ENCODE results near the gene A1CF. TPM values are rescaled to one million over a fixed set of nuclear protein-coding genes. Genes with fewer than 3 reads are reported as not detected.

A1CF gene
- total RNA-seq, 1 experiment from 2014 or later = 0.03 TPM

DNA sequence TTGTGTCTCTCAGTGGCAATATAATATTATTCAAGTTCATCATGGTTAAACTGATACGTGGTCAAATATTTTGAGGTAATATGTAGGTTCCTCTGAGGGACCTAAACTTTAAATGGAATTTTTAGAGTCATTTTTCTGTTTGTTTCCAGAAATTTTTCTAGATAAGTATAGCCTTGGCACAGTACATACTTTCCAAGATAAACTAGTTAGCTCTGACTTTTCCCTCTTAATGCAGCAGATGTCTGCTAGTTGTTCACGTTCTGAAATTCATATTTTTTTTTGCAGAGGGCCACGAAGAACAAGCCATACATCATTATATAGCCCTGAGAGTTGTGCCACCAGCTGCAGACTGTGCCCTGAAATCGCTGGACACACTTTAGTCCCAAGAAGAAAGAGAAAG is 61.6 kb downstream of the A1CF start:
- BruUV-seq (replicated peaks) = no TSS peak
- no peak for ATAC-seq
- CTCF ChIA-PET = no interaction called here

GRCh38 chr10:50809596-50809995 is 75.8 kb downstream of the A1CF start:
- H3K36me3 ChIP-seq (ENCODE audit: control insufficient read depth, insufficient read depth, low read length) = no peaks in the 10 kb centered on the region
- TF ChIP-seq CTCF (IDR thresholded peaks at IDR 0.05) (no peak), TCF7L2 (IDR thresholded peaks at IDR 0.05; ENCODE audit: low read depth, low read length) (no peak), SIN3A (IDR thresholded peaks at IDR 0.05; ENCODE audit: borderline replicate concordance, insufficient read depth, low read depth, low read length) (no peak), POLR2AphosphoS5 (IDR thresholded peaks at IDR 0.05; ENCODE audit: low read depth, low read length) (no peak), REST (IDR thresholded peaks at IDR 0.05; ENCODE audit: insufficient read depth in 1 of 2, low read depth in 2 of 2, low read length in 1 of 2) (no peak)
- no peaks in the 10 kb centered on the region for H3K4me1 ChIP-seq (ENCODE audit: control insufficient read depth, insufficient read depth, low read length)
- no peak overlapping the region for H3K4me3 ChIP-seq (ENCODE audit: low read depth in 2 of 2, low read length in 2 of 2)
- intact Hi-C loops (cut with micrococcal nuclease; ENCODE audit: unreplicated experiment) (no loop called here), in situ Hi-C loops (cut with HindIII; ENCODE audit: low pct_unique_long_range_greater_than_20kb, low sequenced_read_pairs) (no loop called here)
- H3K9me3 ChIP-seq (ENCODE audit: control insufficient read depth, insufficient read depth, low read depth, low read length) = no peaks in the 10 kb centered on the region
- DNase-seq (ENCODE audit: low read depth, low spot score) (no peak), ATAC-seq (no peak)
- peaks cover 5% of the 10 kb centered on the region for H3K27me3 ChIP-seq (ENCODE audit: control insufficient read depth, insufficient read depth, low read length)
- CTCF ChIA-PET = no interaction called here
- no peak overlapping the region for H3K27ac ChIP-seq (ENCODE audit: low read length)
- POLR2A ChIA-PET = no interaction called here
- BruUV-seq (replicated peaks) = no TSS peak

More for the DNA sequence above, 61.6 kb downstream of the A1CF start:
- no peak for DNase-seq (ENCODE audit: low read depth, low spot score)
- Histone ChIP-seq H3K9me3 (ENCODE audit: control insufficient read depth, insufficient read depth, low read depth, low read length) (no peaks in the 10 kb centered on the region), H3K4me1 (ENCODE audit: control insufficient read depth, insufficient read depth, low read length) (no peaks in the 10 kb centered on the region), H3K27ac (ENCODE audit: low read length) (no peak overlapping the region), H3K27me3 (ENCODE audit: control insufficient read depth, insufficient read depth, low read length) (peaks cover 19% of the 10 kb centered on the region; the same call in 1 of the 2 replicates), H3K4me3 (ENCODE audit: low read depth in 2 of 2, low read length in 2 of 2) (no peak overlapping the region), H3K36me3 (ENCODE audit: control insufficient read depth, insufficient read depth, low read length) (no peaks in the 10 kb centered on the region)
- in situ Hi-C loops (cut with HindIII; ENCODE audit: low pct_unique_long_range_greater_than_20kb, low sequenced_read_pairs) = no loop called here
- TF ChIP-seq CTCF (IDR thresholded peaks at IDR 0.05) = no peak
- TF ChIP-seq TCF7L2 (IDR thresholded peaks at IDR 0.05; ENCODE audit: low read depth, low read length) = no peak
- no peak for TF ChIP-seq REST (IDR thresholded peaks at IDR 0.05; ENCODE audit: insufficient read depth in 1 of 2, low read depth in 2 of 2, low read length in 1 of 2)
- no peak for TF ChIP-seq POLR2AphosphoS5 (IDR thresholded peaks at IDR 0.05; ENCODE audit: low read depth, low read length)
- no peak for TF ChIP-seq SIN3A (IDR thresholded peaks at IDR 0.05; ENCODE audit: borderline replicate concordance, insufficient read depth, low read depth, low read length)
- intact Hi-C loops (cut with micrococcal nuclease; ENCODE audit: unreplicated experiment) = no loop called here
- POLR2A ChIA-PET = no interaction called here

Data from Panc1 (cell line).